ENCODE measurements around the gene OSMR.

OSMR gene

GRCh38 chr5:38831909-38832308, 13.9 kb upstream of the OSMR start:
- no peak for TF ChIP-seq ZFX (IDR thresholded peaks at IDR 0.05; ENCODE audit: borderline replicate concordance)
- TF ChIP-seq CTCF (IDR thresholded peaks at IDR 0.05): peak; percentile 52
- H3K27ac ChIP-seq: no peak overlapping the region

GRCh38 chr5:38832810-38833209, 13.0 kb upstream of the OSMR start:
- TF ChIP-seq CTCF (IDR thresholded peaks at IDR 0.05) (no peak), ZFX (IDR thresholded peaks at IDR 0.05; ENCODE audit: borderline replicate concordance) (no peak)
- H3K27ac ChIP-seq: no peak overlapping the region

- TF ChIP-seq CTCF (IDR thresholded peaks at IDR 0.05) (no peak), ZFX (IDR thresholded peaks at IDR 0.05; ENCODE audit: borderline replicate concordance) (no peak)
- H3K27ac ChIP-seq: no peak overlapping the region
Measured at GRCh38 chr5:38835887-38836286, 9.9 kb upstream of the OSMR start.

GRCh38 chr5:38837416-38837815, 8.4 kb upstream of the OSMR start:
- H3K27ac ChIP-seq: no peak overlapping the region

GRCh38 chr5:38837932-38838331, 7.9 kb upstream of the OSMR start:
- no peak overlapping the region for H3K27ac ChIP-seq
- no peak for TF ChIP-seq CTCF (IDR thresholded peaks at IDR 0.05)
- no peak for TF ChIP-seq ZFX (IDR thresholded peaks at IDR 0.05; ENCODE audit: borderline replicate concordance)

More at GRCh38 chr5:38837416-38837815, 8.4 kb upstream of the OSMR start:
- TF ChIP-seq CTCF (IDR thresholded peaks at IDR 0.05) (no peak), ZFX (IDR thresholded peaks at IDR 0.05; ENCODE audit: borderline replicate concordance) (no peak)

- H3K27ac ChIP-seq: no peak overlapping the region
Measured at GRCh38 chr5:38843665-38844064, 2.1 kb upstream of the OSMR start.

More at GRCh38 chr5:38843665-38844064, 2.1 kb upstream of the OSMR start:
- no peak for TF ChIP-seq ZFX (IDR thresholded peaks at IDR 0.05; ENCODE audit: borderline replicate concordance)
- no peak for TF ChIP-seq CTCF (IDR thresholded peaks at IDR 0.05)
